GM19023 (cell line): ENCODE data around the gene CCDC146.
"Not testable (repeated sequence)": the region's sequence is repeated elsewhere in the genome, so short reads cannot be mapped to it uniquely, and the experiment has no call there.

Experiments
- ATAC-seq: cut with Tn5 transposase; IDR thresholded peaks from one replicate; pipeline ENCODE4 v1.9.1; 2021; ENCODE audit warnings: mild to moderate bottlenecking, moderate library complexity; ENCODE audit not compliant: unreplicated experiment

CCDC146 gene

DNA sequence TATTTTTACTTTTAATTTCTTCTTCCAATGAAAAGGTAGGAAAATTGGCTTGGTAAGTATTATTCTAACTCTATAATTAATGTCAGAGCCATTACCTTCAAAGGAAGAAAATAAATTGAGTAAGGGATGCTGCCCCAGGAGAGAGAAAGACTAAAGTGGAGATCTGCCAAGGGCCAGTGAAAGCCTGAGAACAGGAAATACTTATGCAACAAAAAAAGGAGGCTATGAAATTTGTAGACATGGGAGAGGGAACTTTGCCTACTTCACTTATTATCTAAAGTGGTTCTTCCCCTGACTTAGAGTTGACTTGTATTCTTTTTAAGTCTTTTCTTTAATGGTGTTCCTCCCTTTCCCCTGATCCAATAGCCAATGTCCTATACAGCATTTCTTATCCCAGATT lies 29.8 kb downstream of the CCDC146 start:
- ATAC-seq: not testable (repeated sequence)

DNA sequence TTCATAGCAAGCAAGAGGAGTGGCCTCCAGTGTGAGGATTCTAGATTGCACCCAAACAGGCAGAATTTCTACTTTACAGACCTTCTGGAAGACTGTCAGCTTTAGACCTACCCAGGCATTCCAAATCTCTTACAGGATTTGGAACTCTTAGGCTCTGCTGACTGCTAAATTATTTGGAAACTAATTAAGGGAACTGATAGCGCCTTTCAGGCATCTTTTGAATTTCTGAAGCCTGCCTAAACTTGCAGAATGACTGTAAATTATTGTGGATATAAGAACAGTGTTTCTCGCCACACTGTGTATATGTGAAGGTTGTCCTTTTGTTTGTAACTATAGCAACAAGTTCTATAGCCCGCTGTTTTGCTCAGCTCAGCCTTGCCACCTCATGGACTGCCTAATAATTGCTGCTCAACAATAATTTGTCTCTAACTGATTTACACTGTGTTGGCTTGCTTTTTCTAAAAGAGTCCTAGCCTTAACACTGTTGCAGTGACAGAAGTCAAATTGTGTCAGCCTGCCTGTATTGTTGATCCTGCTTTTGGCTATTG lies 32.6 kb downstream of the CCDC146 start:
- ATAC-seq: peak; percentile 51

GRCh38 chr7:77155601-77156377 lies 33.4 kb downstream of the CCDC146 start:
- not testable (repeated sequence) for ATAC-seq

- ATAC-seq: peak; percentile 79
Measured at GRCh38 chr7:77157034-77157433, 34.6 kb downstream of the CCDC146 start.

DNA sequence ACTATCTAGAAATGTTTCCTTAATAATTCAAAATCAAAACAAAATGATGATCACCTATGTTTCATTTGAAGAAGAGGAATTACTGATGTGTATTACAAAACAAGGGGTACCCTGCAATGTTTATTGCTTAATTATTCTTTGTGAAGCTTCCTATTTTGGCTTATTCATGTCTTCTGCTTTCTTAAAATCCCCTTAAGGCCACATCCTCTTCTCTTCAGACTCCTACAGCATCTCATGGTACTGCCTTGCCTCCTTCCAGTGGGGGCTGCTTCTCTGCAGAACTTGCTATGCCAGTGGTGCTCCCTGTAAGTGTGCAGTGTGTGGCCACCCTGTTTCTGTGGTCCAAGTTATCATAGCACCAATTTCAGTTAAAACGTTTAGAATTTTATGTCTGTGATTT lies 35.0 kb downstream of the CCDC146 start:
- peak; percentile 59 for ATAC-seq

DNA sequence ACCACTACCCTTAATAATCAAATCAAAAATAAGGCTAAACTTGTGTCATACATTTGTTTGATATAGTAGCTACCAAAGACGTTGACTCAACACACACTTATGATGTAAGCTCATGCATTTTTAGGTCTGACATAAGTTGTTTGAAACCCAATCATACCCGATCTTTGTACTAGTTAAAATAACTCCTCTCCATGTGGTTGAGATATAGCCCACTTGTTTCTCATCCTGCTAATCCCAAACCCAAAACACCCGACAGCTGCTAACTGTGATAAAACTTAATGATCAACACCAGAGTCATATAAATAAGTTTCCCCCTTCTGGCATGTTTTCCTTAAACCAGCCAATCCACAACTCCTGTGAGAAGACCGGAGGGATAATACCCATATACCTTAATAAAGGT lies 48.7 kb downstream of the CCDC146 start:
- not testable (repeated sequence) for ATAC-seq

GRCh38 chr7:77172437-77173172 lies 50.2 kb downstream of the CCDC146 start:
- not testable (repeated sequence) for ATAC-seq

GRCh38 chr7:77174418-77174817 lies 52.0 kb downstream of the CCDC146 start:
- ATAC-seq: not testable (repeated sequence)

DNA sequence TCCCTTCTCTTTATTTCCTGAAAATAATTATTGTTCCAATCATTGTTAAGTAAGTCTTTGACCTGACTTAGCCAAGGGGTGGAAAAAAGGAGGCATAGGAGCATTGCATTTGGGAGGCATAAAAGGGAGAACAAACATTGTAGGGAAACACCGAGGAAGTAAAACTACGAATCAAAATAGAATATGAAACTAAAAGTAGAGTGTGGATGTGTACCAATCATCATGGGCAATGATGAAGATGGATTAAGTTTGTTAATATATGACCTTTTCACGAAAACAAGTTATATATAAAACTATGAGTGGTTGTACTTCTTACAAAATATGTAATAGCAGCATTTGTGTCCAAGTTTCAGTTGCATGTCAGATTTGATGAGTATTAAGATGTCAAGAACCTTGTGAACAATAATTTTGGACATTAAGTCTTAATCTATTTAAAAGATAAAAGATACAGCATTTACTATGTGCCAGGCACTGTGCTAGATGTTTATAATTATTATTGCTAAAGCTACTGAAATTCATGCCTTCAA lies 52.9 kb downstream of the CCDC146 start:
- not testable (repeated sequence) for ATAC-seq

GRCh38 chr7:77177321-77177904 lies 55.0 kb downstream of the CCDC146 start:
- ATAC-seq: not testable (repeated sequence)

DNA sequence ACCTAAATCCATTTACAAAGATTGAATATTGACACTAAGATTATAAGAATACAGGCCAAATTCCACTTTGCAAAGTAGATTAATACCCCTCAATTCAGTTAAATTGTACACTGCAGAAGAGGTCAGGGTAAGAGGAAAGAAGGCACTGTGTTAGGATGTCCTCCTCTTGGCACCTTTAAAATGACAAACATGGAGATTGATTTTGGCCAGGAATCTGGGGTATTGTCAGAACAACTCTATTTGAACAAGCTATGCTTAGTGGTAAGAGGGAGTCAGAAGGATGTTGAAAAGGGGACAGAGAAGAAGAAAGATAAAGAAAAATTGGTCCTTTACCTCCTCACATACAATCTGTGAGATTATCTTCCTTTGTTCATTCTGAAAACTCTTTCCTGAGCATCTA lies 55.6 kb downstream of the CCDC146 start:
- not testable (repeated sequence) for ATAC-seq

DNA sequence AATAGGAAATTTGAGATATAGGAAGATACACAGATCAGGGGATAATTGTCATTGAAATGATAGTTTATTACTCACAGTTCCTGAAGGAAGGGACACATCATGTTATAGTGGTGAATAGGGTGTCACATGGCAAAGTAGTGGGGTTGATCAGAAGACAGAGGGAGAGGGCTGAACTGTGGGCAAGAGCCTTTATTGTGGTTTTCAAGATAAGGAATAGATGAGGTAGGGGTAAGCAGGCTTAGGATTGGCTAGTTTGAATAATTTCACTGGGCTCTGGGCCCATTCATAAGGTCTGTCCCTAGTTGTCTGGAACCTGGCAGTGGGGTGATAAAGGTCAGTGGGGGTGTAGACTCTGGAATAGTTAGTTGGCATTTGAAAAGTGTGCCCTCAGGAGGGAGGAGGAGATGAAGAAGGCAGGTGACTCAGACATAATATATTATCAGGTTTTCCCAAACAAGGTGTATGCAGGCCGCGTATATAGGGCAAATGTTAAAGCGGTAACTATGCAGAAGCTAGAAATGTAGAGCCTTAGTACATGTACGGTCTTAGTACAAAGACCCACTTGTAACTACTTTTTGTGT lies 58.7 kb downstream of the CCDC146 start:
- no peak for ATAC-seq

DNA sequence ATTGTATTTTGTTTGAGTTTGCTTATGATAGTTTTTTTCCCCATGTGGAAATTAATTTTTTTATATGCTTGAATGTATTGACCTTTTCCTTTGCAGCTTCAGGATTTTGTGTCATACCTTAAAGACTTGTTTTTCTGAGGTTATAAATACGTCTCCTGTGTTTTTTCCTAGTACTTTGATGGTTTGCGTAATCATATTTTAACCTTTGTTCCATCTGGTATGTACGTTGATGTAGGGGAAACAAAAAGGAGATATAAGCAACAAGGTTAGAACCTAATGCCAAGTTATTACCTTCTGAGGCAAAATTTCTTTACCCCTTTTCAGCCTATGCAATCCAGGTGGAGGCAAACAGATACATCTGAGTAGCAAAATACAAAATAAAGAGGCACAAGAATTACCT lies 59.3 kb downstream of the CCDC146 start:
- ATAC-seq: no peak

GRCh38 chr7:77182261-77182660 lies 59.8 kb downstream of the CCDC146 start:
- ATAC-seq: no peak

- ATAC-seq: no peak
Measured at GRCh38 chr7:77184463-77184862, 62.0 kb downstream of the CCDC146 start.

- ATAC-seq: no peak
Measured at GRCh38 chr7:77184990-77185389, 62.6 kb downstream of the CCDC146 start.

GRCh38 chr7:77185866-77186265 lies 63.5 kb downstream of the CCDC146 start:
- no peak for ATAC-seq

GRCh38 chr7:77188731-77189437 lies 66.5 kb downstream of the CCDC146 start:
- no peak for ATAC-seq

- ATAC-seq: no peak
Measured at GRCh38 chr7:77197141-77197540, 74.7 kb downstream of the CCDC146 start.
